ACC112 (cell line): ENCODE measurements around the gene PDE8A.

Source experiments
- H2AFZ ChIP-seq: fragments of 200-600 bp; sonication (generic); one replicate; pipeline ENCODE4 v1.6.0; 2017; ENCODE audit warnings: antibody characterized with exemption, low read length; ENCODE audit not compliant: unreplicated experiment
- H3K27ac ChIP-seq: fragments of 200-600 bp; sonication (generic); 2 replicates; pipeline ENCODE4 v1.5.1; 2014; ENCODE audit warnings: low read depth, mild to moderate bottlenecking, antibody characterized with exemption, low read length, moderate library complexity
- H3K27me3 ChIP-seq: fragments of 200-600 bp; sonication (generic); 2 replicates; pipeline ENCODE4 v1.6.1; 2014; ENCODE audit warnings: mild to moderate bottlenecking, antibody characterized with exemption, low read length, moderate library complexity, mixed read lengths; ENCODE audit not compliant: insufficient read depth
- H3K36me3 ChIP-seq: fragments of 200-600 bp; sonication (generic); 2 replicates; pipeline ENCODE4 v1.6.1; 2016; ENCODE audit warnings: mild to moderate bottlenecking, antibody characterized with exemption, low read length, moderate library complexity, mixed read lengths; ENCODE audit not compliant: insufficient read depth
- H3K4me1 ChIP-seq: fragments of 200-600 bp; sonication (generic); one replicate; pipeline ENCODE4 v1.6.1; 2016; ENCODE audit warnings: low read length, mixed read lengths; ENCODE audit not compliant: insufficient read depth, unreplicated experiment, control insufficient read depth
- H3K4me3 ChIP-seq: fragments of 200-600 bp; sonication (generic); 2 replicates; pipeline ENCODE4 v1.5.1; 2014; ENCODE audit warnings: mild to moderate bottlenecking, low read depth, low read length
- H3K79me2 ChIP-seq: fragments of 200-600 bp; sonication (generic); one replicate; pipeline ENCODE4 v1.6.0; 2016; ENCODE audit warnings: low read length; ENCODE audit not compliant: control insufficient read depth, unreplicated experiment, insufficient read depth

PDE8A gene

GRCh38 chr15:85151145-85151544 is 169.5 kb downstream of the PDE8A start:
- no peaks in the 10 kb centered on the region for H3K36me3 ChIP-seq
- H3K4me3 ChIP-seq = no peak overlapping the region

GRCh38 chr15:85151861-85152260 is 170.2 kb downstream of the PDE8A start:
- H3K27ac ChIP-seq = no peak overlapping the region
- H3K4me3 ChIP-seq = no peak overlapping the region
- no peaks in the 10 kb centered on the region for H3K4me1 ChIP-seq
- no peaks in the 10 kb centered on the region for H3K79me2 ChIP-seq
- no peaks in the 10 kb centered on the region for H3K36me3 ChIP-seq
- peaks cover 6% of the 10 kb centered on the region; the same call in 1 of the 2 replicates for H3K27me3 ChIP-seq
- no peak overlapping the region for H2AFZ ChIP-seq

More at GRCh38 chr15:85151145-85151544, 169.5 kb downstream of the PDE8A start:
- Histone ChIP-seq H3K27me3 (peaks cover 6% of the 10 kb centered on the region; the same call in 1 of the 2 replicates), H3K79me2 (no peaks in the 10 kb centered on the region), H3K27ac (no peak overlapping the region), H3K4me1 (no peaks in the 10 kb centered on the region), H2AFZ (no peak overlapping the region)

GRCh38 chr15:85154061-85154460 is 172.4 kb downstream of the PDE8A start:
- Histone ChIP-seq H3K27me3 (peaks cover 4% of the 10 kb centered on the region; the same call in 1 of the 2 replicates), H3K79me2 (no peaks in the 10 kb centered on the region), H3K4me3 (no peak overlapping the region), H3K36me3 (no peaks in the 10 kb centered on the region), H3K4me1 (no peaks in the 10 kb centered on the region), H2AFZ (no peak overlapping the region), H3K27ac (no peak overlapping the region)

GRCh38 chr15:85155360-85155759 is 173.7 kb downstream of the PDE8A start:
- Histone ChIP-seq H3K4me1 (no peaks in the 10 kb centered on the region), H3K79me2 (no peaks in the 10 kb centered on the region), H3K36me3 (no peaks in the 10 kb centered on the region), H2AFZ (no peak overlapping the region), H3K27ac (no peak overlapping the region), H3K4me3 (no peak overlapping the region), H3K27me3 (no peaks in the 10 kb centered on the region)

- H3K36me3 ChIP-seq = no peaks in the 10 kb centered on the region
- no peaks in the 10 kb centered on the region for H3K27me3 ChIP-seq
- no peaks in the 10 kb centered on the region for H3K4me1 ChIP-seq
- no peak overlapping the region for H2AFZ ChIP-seq
- no peak overlapping the region for H3K4me3 ChIP-seq
- H3K27ac ChIP-seq = no peak overlapping the region
- no peaks in the 10 kb centered on the region for H3K79me2 ChIP-seq
These were observed 174.2 kb downstream of the PDE8A start for GRCh38 chr15:85155857-85156256.

GRCh38 chr15:85157344-85157743 is 175.7 kb downstream of the PDE8A start:
- H3K79me2 ChIP-seq = no peaks in the 10 kb centered on the region
- H3K27ac ChIP-seq = no peak overlapping the region
- no peaks in the 10 kb centered on the region for H3K4me1 ChIP-seq
- no peaks in the 10 kb centered on the region for H3K27me3 ChIP-seq
- H3K4me3 ChIP-seq = no peak overlapping the region
- no peaks in the 10 kb centered on the region for H3K36me3 ChIP-seq
- no peak overlapping the region for H2AFZ ChIP-seq

- Histone ChIP-seq H2AFZ (no peak overlapping the region), H3K36me3 (no peaks in the 10 kb centered on the region), H3K79me2 (no peaks in the 10 kb centered on the region), H3K4me1 (no peaks in the 10 kb centered on the region), H3K4me3 (no peak overlapping the region), H3K27me3 (no peaks in the 10 kb centered on the region), H3K27ac (no peak overlapping the region)
These were observed 180.6 kb downstream of the PDE8A start for GRCh38 chr15:85162237-85162636.

GRCh38 chr15:85164841-85165466 is 183.3 kb downstream of the PDE8A start:
- no peak overlapping the region for H3K27ac ChIP-seq

GRCh38 chr15:85167568-85167967 is 185.9 kb downstream of the PDE8A start:
- Histone ChIP-seq H3K4me1 (no peaks in the 10 kb centered on the region), H3K79me2 (no peaks in the 10 kb centered on the region), H3K4me3 (no peak overlapping the region), H3K27me3 (peaks cover 8% of the 10 kb centered on the region; the same call in 1 of the 2 replicates), H3K27ac (no peak overlapping the region), H3K36me3 (no peaks in the 10 kb centered on the region), H2AFZ (no peak overlapping the region)

More at GRCh38 chr15:85164841-85165466, 183.3 kb downstream of the PDE8A start:
- Histone ChIP-seq H2AFZ (no peak overlapping the region), H3K4me3 (no peak overlapping the region), H3K36me3 (no peaks in the 10 kb centered on the region), H3K4me1 (no peaks in the 10 kb centered on the region), H3K79me2 (no peaks in the 10 kb centered on the region), H3K27me3 (no peaks in the 10 kb centered on the region)

- H2AFZ ChIP-seq = peak overlapping the region; percentile 40
- H3K27me3 ChIP-seq = peaks cover 8% of the 10 kb centered on the region; the same call in 1 of the 2 replicates
These were observed 187.1 kb downstream of the PDE8A start for GRCh38 chr15:85168642-85169173.

GRCh38 chr15:85171736-85172135 is 190.1 kb downstream of the PDE8A start:
- H3K4me1 ChIP-seq = no peaks in the 10 kb centered on the region
- H3K79me2 ChIP-seq = no peaks in the 10 kb centered on the region
- no peak overlapping the region for H3K27ac ChIP-seq
- H3K36me3 ChIP-seq = no peaks in the 10 kb centered on the region
- no peak overlapping the region for H3K4me3 ChIP-seq
- no peak overlapping the region for H2AFZ ChIP-seq
- peaks cover 8% of the 10 kb centered on the region; the same call in 1 of the 2 replicates for H3K27me3 ChIP-seq

More at GRCh38 chr15:85168642-85169173, 187.1 kb downstream of the PDE8A start:
- H3K36me3 ChIP-seq = no peaks in the 10 kb centered on the region
- no peaks in the 10 kb centered on the region for H3K79me2 ChIP-seq
- no peaks in the 10 kb centered on the region for H3K4me1 ChIP-seq
- no peak overlapping the region for H3K27ac ChIP-seq
- H3K4me3 ChIP-seq = peak overlapping the region; percentile 71
